ENCODE results near the gene ARHGEF26.

DNA sequence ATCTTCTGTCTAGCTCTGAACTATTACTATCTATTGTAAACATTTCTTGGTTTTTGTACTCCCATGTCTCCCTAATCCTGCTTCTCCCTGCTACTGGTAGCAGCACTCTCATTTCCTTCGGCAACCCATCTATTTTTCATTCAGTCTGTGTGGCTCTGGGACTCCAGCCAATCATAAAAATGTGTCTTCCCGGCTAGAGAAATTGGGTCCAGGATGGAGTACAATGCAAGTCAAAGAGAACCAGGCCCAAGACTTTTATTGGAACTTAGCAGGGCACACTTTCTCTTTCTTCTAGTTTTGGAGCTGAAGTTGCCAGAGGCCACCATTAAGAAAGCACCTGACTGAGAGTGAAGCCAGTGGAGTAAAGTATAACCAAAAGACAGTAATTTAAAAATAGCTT, 22.8 kb upstream of the ARHGEF26 start:
- TF ChIP-seq EZH2phosphoT487 (IDR thresholded peaks at IDR 0.05; ENCODE audit: unreplicated experiment) (no peak), EZH2 (IDR thresholded peaks at IDR 0.05; ENCODE audit: low read depth, unreplicated experiment) (no peak), POLR2AphosphoS5 (IDR thresholded peaks at IDR 0.05; ENCODE audit: low read depth) (no peak), CREB1 (CRISPR knock-in tag; IDR thresholded peaks at IDR 0.05; ENCODE audit: low read depth) (no peak), STAT1 (IDR thresholded peaks at IDR 0.05; ENCODE audit: unreplicated experiment) (no peak), JUNB (IDR thresholded peaks at IDR 0.05; ENCODE audit: unreplicated experiment) (no peak), ZNF331 (CRISPR knock-in tag; IDR thresholded peaks at IDR 0.05; ENCODE audit: low read depth) (no peak), NANOG (IDR thresholded peaks at IDR 0.05; ENCODE audit: borderline replicate concordance) (no peak), ZNF114 (CRISPR knock-in tag; IDR thresholded peaks at IDR 0.05) (no peak)
- TF ChIP-seq, protein P1, sequence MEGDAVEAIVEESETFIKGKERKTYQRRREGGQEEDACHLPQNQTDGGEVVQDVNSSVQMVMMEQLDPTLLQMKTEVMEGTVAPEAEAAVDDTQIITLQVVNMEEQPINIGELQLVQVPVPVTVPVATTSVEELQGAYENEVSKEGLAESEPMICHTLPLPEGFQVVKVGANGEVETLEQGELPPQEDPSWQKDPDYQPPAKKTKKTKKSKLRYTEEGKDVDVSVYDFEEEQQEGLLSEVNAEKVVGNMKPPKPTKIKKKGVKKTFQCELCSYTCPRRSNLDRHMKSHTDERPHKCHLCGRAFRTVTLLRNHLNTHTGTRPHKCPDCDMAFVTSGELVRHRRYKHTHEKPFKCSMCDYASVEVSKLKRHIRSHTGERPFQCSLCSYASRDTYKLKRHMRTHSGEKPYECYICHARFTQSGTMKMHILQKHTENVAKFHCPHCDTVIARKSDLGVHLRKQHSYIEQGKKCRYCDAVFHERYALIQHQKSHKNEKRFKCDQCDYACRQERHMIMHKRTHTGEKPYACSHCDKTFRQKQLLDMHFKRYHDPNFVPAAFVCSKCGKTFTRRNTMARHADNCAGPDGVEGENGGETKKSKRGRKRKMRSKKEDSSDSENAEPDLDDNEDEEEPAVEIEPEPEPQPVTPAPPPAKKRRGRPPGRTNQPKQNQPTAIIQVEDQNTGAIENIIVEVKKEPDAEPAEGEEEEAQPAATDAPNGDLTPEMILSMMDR (conservative IDR thresholded peaks at IDR 0.05; ENCODE audit: low read depth in 2 of 2), result no peak
- TF ChIP-seq, protein P2, sequence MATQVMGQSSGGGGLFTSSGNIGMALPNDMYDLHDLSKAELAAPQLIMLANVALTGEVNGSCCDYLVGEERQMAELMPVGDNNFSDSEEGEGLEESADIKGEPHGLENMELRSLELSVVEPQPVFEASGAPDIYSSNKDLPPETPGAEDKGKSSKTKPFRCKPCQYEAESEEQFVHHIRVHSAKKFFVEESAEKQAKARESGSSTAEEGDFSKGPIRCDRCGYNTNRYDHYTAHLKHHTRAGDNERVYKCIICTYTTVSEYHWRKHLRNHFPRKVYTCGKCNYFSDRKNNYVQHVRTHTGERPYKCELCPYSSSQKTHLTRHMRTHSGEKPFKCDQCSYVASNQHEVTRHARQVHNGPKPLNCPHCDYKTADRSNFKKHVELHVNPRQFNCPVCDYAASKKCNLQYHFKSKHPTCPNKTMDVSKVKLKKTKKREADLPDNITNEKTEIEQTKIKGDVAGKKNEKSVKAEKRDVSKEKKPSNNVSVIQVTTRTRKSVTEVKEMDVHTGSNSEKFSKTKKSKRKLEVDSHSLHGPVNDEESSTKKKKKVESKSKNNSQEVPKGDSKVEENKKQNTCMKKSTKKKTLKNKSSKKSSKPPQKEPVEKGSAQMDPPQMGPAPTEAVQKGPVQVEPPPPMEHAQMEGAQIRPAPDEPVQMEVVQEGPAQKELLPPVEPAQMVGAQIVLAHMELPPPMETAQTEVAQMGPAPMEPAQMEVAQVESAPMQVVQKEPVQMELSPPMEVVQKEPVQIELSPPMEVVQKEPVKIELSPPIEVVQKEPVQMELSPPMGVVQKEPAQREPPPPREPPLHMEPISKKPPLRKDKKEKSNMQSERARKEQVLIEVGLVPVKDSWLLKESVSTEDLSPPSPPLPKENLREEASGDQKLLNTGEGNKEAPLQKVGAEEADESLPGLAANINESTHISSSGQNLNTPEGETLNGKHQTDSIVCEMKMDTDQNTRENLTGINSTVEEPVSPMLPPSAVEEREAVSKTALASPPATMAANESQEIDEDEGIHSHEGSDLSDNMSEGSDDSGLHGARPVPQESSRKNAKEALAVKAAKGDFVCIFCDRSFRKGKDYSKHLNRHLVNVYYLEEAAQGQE (IDR thresholded peaks at IDR 0.05; ENCODE audit: unreplicated experiment), result no peak

Data from GM23338 (cell line).